ENCODE data around the gene HNF1B. TPM values are rescaled to one million over a fixed set of nuclear protein-coding genes. Genes with fewer than 3 reads are reported as not detected.

Gene HNF1B
- total and polyA plus RNA-seq, 4 donors = 1.6 to 5.7 (median 4.5) TPM

GRCh38 chr17:37698132-37698910, 46.5 kb downstream of the HNF1B start:
- TF ChIP-seq JUND (IDR thresholded peaks at IDR 0.05) (no peak), REST (IDR thresholded peaks at IDR 0.05) (no peak), MAX (IDR thresholded peaks at IDR 0.05) (no peak), RAD21 (IDR thresholded peaks at IDR 0.05) (no peak), CTCF (IDR thresholded peaks at IDR 0.05; ENCODE audit: low read depth, low read length, missing input control) (no peak), NR2F2 (IDR thresholded peaks at IDR 0.05) (peak; percentile 86), SP1 (IDR thresholded peaks at IDR 0.05) (no peak), GABPA (IDR thresholded peaks at IDR 0.05 in 1 of 2, conservative IDR thresholded peaks at IDR 0.05 in 1 of 2) (no peak), YY1 (IDR thresholded peaks at IDR 0.05) (no peak), ZBTB33 (IDR thresholded peaks at IDR 0.05) (no peak), HNF4G (IDR thresholded peaks at IDR 0.05) (no peak), TAF1 (conservative IDR thresholded peaks at IDR 0.05) (no peak), ATF3 (IDR thresholded peaks at IDR 0.05) (no peak), FOXA2 (IDR thresholded peaks at IDR 0.05) (no peak), EGR1 (IDR thresholded peaks at IDR 0.05; ENCODE audit: low read depth in 2 of 2) (no peak), FOXA1 (IDR thresholded peaks at IDR 0.05) (no peak), HNF4A (conservative IDR thresholded peaks at IDR 0.05) (peak in 1 of 2 donors; percentile 14), RXRA (IDR thresholded peaks at IDR 0.05) (peak in 1 of 2 donors; percentile 16)
- H3K4me3 ChIP-seq (ENCODE audit: low read depth in 1 of 3, low read length in 3 of 3) = no peak overlapping the region
- no peak overlapping the region for H3K9ac ChIP-seq (ENCODE audit: low read depth in 1 of 2, low read length in 2 of 2)
- no peaks in the 10 kb centered on the region for H3K9me3 ChIP-seq (ENCODE audit: control insufficient read depth in 4 of 4, low read length in 3 of 4)
- H3K27me3 ChIP-seq (ENCODE audit: control insufficient read depth in 4 of 4, insufficient read depth in 4 of 4, low read length in 3 of 4) = no peaks in the 10 kb centered on the region
- H3K4me1 ChIP-seq (ENCODE audit: control insufficient read depth in 4 of 4, insufficient read depth in 4 of 4, low read length in 3 of 4) = peaks cover 0 to 19% (median 8%) of the 10 kb centered on the region in 4 donors
- no peak for DNase-seq (ENCODE audit: low spot score)
- H3K27ac ChIP-seq (ENCODE audit: low read depth in 1 of 2, low read length in 2 of 2) = peak overlapping the region; percentile 15 to 19
- 79% methylated on average over 5 of the region's 5 CpGs for WGBS
- H3K36me3 ChIP-seq (ENCODE audit: control insufficient read depth in 4 of 4, insufficient read depth in 3 of 4, low read depth in 1 of 4, low read length in 3 of 4) = peaks cover 2 to 7% (median 3%) of the 10 kb centered on the region in 4 donors
